Anterior cingulate cortex (tissue), 58 donors: ENCODE data around the gene MATN1.
"Not testable (repeated sequence)": the region's sequence is repeated elsewhere in the genome, so short reads cannot be mapped to it uniquely, and the experiment has no call there.

Source experiments
- DNase-seq, 58 donors: peaks; one replicate each; lab custom pipeline; 2025; lab: John Stamatoyannopoulos, UW

MATN1 gene

DNA sequence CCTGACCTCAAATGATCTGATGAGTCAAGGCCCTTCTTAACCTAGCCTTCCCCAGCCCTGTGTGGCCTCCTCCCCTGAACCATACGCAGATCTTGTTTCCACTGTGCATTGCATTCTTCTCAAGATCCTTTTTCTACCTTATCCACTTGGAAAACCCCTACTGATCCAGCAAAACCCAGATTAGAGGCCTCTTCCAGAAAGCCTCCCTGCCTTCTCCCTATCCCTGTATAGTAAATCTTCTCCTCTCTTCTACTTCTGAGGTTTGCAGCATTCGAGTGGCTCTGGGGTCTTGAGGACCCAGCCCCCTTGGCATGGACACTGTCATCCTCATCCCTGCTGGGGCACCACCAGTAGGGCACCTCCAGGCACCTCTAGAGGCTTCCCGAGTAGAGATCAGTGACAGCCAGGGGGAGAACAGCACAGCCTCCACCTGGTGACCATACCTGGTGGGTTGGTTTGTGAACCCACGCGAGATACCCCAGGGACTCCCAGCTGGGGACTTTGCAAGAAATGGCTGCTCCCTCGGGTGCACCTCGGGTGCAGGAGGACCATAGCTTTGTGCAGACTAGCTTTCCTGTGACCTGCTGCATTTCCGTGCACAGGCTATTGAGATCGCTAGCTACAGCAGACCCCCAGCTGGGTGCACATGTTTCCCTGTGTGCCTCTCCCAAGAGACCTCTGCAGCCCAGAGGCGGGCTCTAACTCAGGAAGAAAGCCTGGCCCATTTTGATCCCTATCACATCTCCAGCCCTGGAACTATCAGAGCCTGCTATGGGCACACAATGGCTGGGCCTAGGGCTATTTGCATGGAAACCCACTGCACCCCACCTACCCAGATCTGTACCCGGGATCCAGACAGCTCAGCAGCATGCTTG lies 34.2 kb downstream of the MATN1 start:
- no peak for DNase-seq

DNA sequence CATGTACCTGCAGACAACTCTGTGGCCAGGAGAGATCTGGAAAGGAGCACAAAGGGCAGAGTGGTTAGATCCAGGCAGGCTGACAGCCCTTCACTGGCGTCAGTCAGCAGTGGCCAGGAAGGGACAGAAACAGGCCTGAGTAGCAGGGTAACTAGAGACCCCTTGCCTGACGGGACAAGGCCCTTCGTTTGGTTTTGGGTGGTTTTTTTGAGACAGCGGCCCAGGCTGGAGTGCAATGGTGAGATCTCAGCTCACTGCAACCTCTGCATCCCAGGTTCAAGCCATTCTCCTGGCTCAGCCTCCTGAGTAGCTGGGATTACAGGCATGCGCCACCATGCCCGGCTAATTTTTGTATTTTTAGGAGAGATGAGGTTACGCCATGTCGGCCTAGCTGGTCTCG lies 34.9 kb downstream of the MATN1 start:
- not testable (repeated sequence) for DNase-seq

DNA sequence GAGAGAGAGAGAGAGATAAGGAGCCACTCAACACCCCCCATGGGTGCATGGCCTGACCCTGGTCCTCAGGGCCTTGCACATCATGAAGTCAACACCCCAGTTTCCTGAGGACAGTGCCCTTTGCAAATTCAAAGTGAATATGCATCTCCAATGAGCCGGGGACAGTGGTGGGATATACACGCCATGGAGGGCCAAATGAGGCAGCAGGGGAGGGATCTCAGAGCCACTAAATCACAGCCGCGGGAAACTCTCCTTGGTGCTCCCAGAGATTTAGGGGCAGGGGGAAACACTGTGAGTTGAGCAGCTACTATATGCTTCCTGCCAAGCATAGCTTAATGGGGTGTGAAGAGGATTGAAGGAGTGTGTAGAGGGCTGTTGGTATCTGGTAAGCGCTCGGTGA lies 35.5 kb downstream of the MATN1 start:
- DNase-seq: no peak

DNA sequence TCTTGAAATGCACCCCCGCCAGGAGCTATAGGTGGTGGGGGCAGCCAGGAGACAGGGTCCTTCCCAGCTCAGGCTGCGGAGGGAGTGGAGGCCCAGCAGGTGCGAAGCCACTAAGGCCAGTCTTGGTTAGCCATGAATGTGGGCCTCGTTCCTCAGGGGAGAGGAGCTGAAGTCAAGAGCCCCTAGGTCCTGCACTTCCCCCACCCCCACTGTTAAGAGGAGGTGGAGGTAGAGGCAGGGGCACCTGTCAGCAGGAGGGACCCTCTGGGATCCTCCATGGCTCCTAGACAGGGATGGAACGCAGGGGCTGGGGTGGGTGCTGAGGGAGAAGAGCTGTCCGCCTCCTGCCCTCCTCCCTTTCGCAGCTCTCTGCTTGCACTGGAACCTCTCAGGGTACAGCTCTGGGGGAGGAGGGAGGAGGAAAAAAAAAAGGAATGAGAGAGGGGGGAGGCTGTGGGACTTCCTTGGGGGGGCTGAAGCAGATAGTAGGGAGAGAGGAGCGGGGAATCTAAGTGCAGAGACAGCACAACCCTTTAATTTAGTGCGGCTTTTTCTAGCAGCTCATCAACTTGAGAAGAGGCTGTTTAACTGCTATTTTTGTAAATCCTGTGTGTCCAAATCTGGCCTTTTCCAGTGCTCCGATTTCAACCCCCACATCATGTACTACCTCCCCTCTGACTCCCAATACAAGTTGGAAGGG lies 37.0 kb downstream of the MATN1 start:
- DNase-seq: no peak

DNA sequence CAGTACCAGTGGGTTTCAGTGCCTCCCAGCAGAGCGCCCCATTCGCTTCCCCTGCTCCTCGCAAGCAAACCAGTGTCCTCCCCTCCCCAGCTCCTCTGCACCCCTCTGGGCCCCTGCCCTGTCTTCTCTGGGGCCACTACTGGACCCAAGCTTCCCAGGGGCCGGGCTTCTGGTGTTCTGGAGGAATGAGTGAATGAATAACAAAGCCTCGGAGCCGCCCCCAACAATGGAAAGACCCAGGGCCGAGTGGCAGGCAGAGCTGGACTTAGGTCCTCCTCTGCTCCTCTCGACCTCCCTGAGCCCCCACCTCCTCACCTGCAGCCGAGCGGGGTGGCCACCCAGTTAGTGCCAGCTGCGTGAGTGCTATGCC lies 37.6 kb downstream of the MATN1 start:
- no peak for DNase-seq

DNA sequence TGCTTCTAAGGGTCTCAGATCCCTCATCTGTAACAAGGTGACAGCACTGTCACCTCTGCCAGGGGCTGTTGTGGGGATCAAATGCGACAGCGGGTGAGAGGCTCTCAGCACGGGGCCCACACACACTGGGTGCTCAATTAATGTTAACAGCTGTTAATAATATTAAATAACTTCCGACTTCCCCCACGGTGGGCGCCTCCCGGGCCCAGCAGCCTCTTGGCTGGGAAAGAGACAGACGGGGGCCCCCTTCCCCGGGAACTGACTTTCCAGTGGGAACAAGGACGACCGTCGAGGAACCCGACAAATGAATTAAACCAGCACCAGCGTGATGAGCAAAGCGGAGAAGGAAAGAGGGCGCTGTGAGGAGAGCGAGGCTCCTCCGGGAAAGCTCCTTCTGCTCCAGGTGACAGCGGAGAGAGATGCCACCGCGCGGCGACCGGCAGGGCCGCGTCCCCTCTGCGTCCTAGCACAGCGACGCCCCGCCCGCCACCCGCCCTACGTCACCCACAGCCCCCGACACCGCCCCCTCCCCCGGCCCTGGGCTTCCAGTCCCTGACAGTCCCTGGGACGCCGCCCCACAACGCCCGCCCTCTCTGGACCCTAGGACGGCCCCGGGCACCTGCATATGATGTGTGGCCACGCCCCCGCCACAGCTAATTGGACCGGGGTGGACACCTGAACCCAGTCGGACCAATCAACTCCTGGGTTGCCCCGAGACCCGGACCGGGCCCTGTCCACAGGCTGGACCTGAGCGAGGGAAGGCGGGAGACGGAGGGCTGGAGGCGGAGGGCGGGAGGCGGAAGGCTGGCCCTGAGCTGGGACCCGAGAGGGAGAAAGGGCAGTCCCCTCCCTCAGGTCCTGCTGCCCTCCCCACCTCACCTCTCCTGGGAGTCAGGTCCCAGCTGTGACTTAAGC lies 38.2 kb downstream of the MATN1 start:
- DNase-seq: peak in 3 of 58 donors; percentile 8 to 24 (median 22)

DNA sequence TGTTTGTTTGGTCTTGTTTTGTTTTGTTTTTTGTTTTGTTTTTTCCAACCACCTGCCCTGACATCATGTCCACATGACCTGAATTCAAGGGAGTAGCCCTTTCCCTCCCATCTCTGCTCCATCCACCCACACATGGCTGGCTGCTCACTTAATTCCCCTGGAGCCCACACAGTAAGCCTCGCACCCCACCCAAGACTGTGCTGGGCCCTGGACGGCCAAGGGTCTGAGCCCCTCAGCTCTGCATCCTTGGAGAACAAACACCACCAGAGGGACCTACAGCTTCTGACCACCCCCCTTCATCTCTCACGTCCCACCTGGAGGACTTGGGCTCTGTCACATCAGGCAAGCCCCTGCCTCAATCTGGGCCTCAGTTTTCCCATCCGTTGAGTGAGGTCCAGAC lies 39.1 kb downstream of the MATN1 start:
- DNase-seq: no peak

DNA sequence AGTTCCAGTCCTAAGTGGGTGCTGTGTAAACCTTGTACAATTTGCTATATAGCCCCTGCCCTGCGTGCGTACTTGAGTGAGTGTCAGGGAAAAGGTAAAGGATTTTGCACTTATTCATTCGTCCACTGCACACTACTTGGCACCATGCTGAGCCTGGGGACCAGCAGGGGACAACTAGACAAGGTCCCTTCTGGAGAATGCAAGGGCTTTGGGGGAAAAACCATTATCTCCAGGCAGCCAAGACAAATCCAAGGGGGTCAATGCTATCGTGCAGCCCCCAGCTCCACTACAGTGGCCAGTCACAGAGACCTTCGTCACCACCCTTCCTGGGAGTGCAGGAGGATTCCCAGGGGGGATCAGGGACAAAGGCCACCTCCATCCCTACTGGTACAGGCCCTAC lies 39.7 kb downstream of the MATN1 start:
- no peak for DNase-seq

DNA sequence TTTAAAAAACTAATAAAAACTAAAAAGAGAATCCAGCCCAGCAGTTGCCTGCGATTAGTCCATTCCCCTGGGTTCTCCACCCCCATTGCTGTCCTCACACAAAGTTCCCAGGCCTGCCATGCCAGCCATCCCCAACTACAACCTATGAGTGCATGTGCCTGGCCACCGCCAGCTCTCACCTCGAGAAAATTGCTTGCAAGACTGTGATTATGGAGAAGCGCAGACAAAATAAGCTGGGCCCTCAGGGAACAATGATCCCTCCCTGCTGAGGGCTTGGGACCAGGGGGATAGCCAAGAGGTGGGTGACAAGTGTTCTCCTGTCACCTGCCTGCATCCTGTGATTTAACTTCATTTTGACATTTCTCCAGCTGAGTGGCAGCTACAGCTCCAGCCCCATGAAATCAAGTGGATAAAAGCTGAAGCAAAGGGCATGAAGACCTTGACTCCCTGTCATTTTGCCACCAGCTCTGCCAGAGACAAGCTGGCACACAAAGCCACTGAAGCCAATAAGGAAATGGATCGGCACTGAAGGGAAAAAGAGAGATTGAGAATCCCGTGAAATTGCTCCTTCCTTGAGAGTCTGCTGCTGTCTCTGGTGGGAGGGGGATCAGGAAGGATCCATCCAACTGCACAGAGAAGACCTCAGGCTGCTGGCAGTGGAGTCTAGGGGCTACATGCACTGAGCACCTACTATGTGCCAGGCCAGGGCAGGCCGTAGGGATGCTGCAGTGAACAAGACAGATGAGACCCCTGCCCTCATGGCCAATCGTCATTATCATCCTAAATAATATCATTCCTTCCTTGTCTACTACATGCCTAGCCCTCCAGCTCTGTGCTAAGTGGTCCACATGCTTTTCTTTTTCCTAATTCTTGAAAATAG lies 40.7 kb downstream of the MATN1 start:
- DNase-seq: no peak

DNA sequence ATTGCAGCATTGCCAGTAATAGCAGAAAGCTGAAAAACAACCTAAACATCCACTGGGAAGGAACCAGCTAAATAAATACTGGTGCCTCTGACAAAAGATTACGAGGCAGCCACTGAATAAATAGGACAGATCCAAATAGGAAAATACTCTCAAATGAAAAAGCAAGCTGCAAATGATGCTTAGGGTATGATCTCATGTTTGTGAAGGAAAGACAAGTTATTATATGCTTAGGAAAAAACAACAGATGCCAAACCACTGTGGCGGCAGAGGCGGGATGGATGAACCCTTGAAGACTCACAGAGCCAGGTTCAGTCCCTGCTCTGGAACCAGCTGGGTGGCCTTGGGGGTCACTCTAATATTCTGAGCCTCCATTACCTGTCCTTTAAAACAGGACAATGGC lies 41.6 kb downstream of the MATN1 start:
- no peak for DNase-seq

DNA sequence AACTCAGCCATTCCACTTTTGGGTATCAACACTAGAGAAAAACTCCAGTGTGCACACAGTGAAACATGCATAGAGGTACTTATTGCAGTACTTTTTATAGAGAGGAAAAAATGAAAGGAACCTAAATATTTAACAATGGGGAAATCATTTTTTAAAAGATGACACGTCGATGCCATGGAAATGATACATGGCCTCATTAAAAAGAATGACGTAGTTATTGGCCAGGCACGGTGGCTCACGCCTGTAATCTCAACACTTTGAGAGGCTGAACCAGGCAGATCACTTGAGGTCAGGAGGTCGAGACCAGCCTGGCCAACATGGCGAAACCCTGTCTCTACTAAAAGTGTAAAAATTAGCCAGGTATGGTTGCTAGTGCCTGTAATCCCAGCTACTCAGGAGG lies 42.5 kb downstream of the MATN1 start:
- DNase-seq: no peak

DNA sequence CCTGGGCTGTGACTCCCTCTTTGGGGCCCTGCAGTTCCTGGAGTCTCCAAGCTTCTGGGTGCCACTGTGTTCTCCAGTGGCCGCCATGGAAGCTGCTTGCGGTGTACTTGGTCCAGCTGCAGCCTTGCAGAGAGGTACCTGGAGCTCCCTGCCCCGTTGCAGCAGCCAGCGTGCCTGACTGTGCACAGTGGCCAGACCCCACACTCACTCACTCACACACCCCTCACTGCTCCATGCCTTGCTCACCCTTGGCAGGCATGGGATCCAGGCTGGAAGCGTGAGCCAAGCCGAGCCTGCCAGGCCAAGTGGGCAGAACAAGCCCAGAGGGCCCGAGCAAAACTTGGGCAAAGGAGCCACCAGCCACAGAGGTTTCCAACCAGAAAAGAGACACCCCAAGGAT lies 43.0 kb downstream of the MATN1 start:
- DNase-seq: no peak

DNA sequence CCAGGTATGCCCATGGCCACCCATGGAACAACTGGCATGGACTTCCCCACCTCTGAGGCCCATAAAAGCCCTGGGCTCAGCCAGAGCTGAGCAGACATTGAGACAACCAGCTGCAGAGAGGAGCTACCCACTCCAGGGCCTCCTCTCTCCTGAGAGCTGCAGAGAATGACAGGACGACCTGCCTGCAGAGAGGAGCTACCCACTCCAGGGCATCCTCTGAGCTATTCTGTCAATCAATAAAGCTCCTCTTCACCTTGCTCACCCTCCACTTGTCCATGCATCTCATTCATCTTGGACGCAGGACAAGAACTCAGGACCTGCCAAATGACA lies 43.4 kb downstream of the MATN1 start:
- no peak for DNase-seq

DNA sequence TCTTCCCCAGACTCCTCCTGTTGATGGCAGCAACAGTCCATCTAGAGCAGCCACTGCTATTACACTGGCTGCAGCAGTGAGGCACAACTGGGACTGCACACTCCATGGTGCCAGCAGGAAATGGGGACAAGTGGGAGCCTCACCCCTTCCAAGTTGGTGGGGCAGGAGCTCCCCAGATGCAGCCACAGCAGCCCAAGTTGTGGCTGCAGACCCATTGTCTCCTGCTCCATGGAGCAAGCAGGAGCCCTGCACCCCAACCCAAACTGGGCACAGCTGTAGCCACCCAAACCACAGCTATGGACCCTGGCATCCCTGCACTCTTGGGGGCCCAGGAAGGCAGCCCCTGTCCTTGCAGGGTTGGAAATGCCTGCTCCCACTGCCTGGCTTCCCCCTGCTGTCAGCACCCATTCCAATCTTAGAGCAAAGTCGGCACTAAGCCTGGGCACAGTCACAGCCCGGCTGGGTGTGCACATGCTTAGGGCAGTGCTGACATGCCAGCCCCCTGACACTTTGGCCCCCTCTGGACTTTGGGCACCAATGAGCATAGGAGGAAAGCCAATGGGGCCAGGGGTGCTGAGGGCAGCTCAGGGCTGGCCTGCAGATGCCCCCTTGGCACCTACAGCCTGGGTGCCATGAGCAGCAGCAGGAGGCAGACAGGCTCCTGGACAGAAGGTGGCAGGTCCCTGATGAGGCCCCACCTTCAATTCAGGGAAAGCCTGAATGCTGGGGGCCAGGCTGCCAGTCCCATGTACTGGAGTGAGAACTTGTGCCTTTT lies 44.0 kb downstream of the MATN1 start:
- DNase-seq: no peak

DNA sequence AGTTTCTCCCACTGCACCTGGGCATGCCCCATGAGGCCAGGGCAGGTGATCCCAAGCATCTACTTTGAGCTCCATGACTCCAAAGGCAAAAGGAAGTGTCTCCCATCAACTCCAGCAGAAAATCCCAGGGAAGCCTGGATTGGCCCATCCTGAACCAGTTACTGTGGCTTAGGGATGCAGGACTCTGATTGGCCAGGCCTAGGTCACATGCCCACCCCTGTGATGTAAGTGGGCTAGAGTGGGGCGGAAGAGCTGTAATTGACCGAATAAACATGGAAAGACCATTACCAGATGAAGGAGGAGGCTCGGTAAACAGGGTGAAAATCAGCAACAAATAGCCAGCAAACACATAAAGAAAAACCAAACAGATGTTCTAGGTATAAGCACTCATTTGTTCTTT lies 45.2 kb downstream of the MATN1 start:
- DNase-seq: no peak

DNA sequence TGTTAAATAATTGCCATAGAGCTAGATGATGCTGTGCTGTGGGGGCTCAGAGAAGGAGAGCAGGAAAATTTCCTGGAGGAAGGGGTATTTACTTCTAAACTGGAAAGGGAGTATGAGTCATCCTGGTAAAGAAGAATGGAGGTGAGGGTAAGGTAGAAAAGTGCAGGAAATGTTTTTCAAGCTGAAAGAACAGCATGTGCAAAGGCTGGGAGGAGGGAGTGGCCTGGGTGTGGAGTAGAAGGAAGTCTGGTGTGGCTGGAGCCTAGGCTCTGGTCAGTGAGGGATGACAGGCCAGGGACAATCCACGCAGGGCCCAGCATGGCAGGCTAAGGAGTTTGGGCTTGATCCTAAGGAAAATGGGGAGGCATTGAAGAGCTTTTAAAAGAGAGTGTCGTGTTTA lies 45.9 kb downstream of the MATN1 start:
- DNase-seq: no peak

DNA sequence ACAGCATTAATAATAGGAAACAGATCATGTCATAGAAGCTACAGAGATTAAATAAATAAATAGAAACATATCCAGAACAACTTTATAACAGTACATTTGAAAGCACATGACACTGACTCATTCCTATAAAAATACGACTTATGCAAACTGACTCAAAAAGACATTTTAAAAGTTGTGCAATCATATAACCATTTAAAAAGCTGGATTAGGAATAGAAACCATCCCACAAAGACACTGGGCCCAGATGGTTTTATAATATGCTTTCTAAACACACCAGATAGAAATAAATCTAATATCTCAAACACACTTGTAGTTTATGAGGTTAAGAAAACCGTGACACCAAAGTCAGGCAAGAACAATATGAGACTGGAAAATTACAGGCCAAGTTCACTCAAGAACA lies 47.6 kb downstream of the MATN1 start:
- DNase-seq: no peak

DNA sequence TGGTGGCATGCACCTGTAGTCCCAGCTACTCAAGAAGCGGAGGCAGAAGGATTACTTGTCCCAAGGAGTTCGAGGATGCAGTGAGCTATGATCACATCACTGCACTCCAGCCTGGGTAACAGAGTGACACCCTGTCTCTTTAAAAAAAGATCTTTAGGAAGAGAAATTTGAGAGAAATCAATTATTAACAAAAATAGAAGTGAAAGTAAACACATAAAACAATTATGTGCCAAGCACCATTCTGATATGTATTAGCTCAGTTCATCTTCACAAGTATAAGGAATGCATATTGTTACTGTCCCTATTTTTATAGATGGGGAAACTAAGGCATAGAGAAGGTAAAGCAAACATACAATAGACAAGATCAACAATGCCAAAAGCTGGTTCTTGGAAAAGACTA lies 48.1 kb downstream of the MATN1 start:
- no peak for DNase-seq

DNA sequence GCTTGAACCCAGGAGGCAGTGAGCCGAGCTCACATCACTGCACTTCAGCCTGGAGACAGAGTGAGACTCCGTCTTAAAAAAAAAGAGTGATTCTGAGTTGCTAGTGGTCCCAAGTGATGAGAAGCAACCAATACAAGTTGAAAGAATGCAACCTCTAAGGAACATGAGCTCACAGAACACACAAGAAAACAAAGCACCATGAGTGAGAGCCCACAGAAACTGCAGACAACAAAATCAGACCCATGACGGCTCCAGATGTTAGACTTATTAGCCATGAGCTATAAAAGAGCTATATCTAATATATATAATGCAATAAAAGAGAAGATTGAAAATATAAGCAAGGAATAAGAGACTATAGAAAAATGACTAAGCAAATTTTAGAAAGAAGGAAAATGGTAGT lies 50.0 kb downstream of the MATN1 start:
- no peak for DNase-seq
